Mucosa of stomach (tissue), 1 donor: ENCODE measurements around the gene RNLS.

Experiments
- H3K27me3 ChIP-seq: one replicate; pipeline ENCODE4 v1.7.0; 2013; ENCODE audit warnings: mild to moderate bottlenecking, low read length; ENCODE audit not compliant: control insufficient read depth, insufficient read depth
- H3K36me3 ChIP-seq: one replicate; pipeline ENCODE4 v1.7.0; 2013; ENCODE audit warnings: low read length; ENCODE audit not compliant: control insufficient read depth, insufficient read depth
- H3K4me1 ChIP-seq: one replicate; pipeline ENCODE4 v1.7.0; 2013; ENCODE audit warnings: mild to moderate bottlenecking, low read length; ENCODE audit not compliant: control insufficient read depth, insufficient read depth
- H3K4me3 ChIP-seq: one replicate; pipeline ENCODE4 v1.7.0; 2013; ENCODE audit warnings: low read length
- H3K9ac ChIP-seq: one replicate; pipeline ENCODE4 v1.7.0; 2013; ENCODE audit warnings: mild to moderate bottlenecking, low read length, moderate library complexity
- H3K9me3 ChIP-seq: one replicate; pipeline ENCODE4 v1.7.0; 2013; ENCODE audit warnings: mild to moderate bottlenecking, low read length, moderate library complexity; ENCODE audit not compliant: control insufficient read depth
- donor health status: Pancreatic carcinoma.

RNLS gene

GRCh38 chr10:88230251-88230650 is 352.9 kb downstream of the RNLS start:
- Histone ChIP-seq H3K36me3 (no peaks in the 10 kb centered on the region), H3K27me3 (no peaks in the 10 kb centered on the region), H3K9ac (no peak overlapping the region), H3K9me3 (no peaks in the 10 kb centered on the region), H3K4me3 (no peak overlapping the region), H3K4me1 (peaks cover 40% of the 10 kb centered on the region)

- no peak overlapping the region for H3K9ac ChIP-seq
Measured at GRCh38 chr10:88228130-88228529, 355.0 kb downstream of the RNLS start.

GRCh38 chr10:88227342-88228018 is 355.6 kb downstream of the RNLS start:
- no peak overlapping the region for H3K4me3 ChIP-seq
- H3K27me3 ChIP-seq = no peaks in the 10 kb centered on the region
- no peaks in the 10 kb centered on the region for H3K36me3 ChIP-seq
- H3K4me1 ChIP-seq = peaks cover 21% of the 10 kb centered on the region
- no peaks in the 10 kb centered on the region for H3K9me3 ChIP-seq
- H3K9ac ChIP-seq = no peak overlapping the region

More at GRCh38 chr10:88228130-88228529, 355.0 kb downstream of the RNLS start:
- H3K27me3 ChIP-seq = no peaks in the 10 kb centered on the region
- peaks cover 27% of the 10 kb centered on the region for H3K4me1 ChIP-seq
- H3K36me3 ChIP-seq = no peaks in the 10 kb centered on the region
- H3K9me3 ChIP-seq = no peaks in the 10 kb centered on the region
- H3K4me3 ChIP-seq = no peak overlapping the region

- no peak overlapping the region for H3K4me3 ChIP-seq
- no peak overlapping the region for H3K9ac ChIP-seq
- peaks cover 15% of the 10 kb centered on the region for H3K4me1 ChIP-seq
- H3K27me3 ChIP-seq = no peaks in the 10 kb centered on the region
- H3K9me3 ChIP-seq = no peaks in the 10 kb centered on the region
- H3K36me3 ChIP-seq = no peaks in the 10 kb centered on the region
Measured at GRCh38 chr10:88226891-88227290, 356.2 kb downstream of the RNLS start.

- no peaks in the 10 kb centered on the region for H3K36me3 ChIP-seq
- peaks cover 14% of the 10 kb centered on the region for H3K4me1 ChIP-seq
- H3K4me3 ChIP-seq = no peak overlapping the region
- no peaks in the 10 kb centered on the region for H3K27me3 ChIP-seq
- no peaks in the 10 kb centered on the region for H3K9me3 ChIP-seq
- H3K9ac ChIP-seq = no peak overlapping the region
Measured at GRCh38 chr10:88226071-88226659, 357.0 kb downstream of the RNLS start.
